ENCODE measurements around the gene PRR11. TPM values are rescaled to one million over a fixed set of nuclear protein-coding genes. Genes with fewer than 3 reads are reported as not detected.
A peak's percentile ranks its signal among the peaks of the same experiment; 100 is the strongest.

Gene PRR11
- total RNA-seq, 1 experiment from 2014 or later: 86.7 TPM

- intact Hi-C loops (cut with micrococcal nuclease): loop anchor here (1.0 kb wide), 1 partner anchor 49 kb away; the partner anchor contains the start of gene TRIM37
- Histone ChIP-seq H2AFZ (ENCODE audit: low read depth, low read length, poor library complexity, severe bottlenecking) (peak within 1 kb of the TSS; percentile 27), H3K27ac (ENCODE audit: low read depth, low read length) (peak within 1 kb of the TSS; percentile 90), H3K79me2 (ENCODE audit: insufficient read depth, low read length) (peaks cover 89% of the 10 kb centered on the region), H3K9ac (ENCODE audit: low read length) (peak within 1 kb of the TSS; percentile 94), H3K9me3 (ENCODE audit: control insufficient read depth in 1 of 2, insufficient read depth in 1 of 2, low read depth in 1 of 2, low read length in 2 of 2) (no peaks in the 10 kb centered on the region), H4K20me1 (ENCODE audit: insufficient read depth) (no peaks in the 10 kb centered on the region), H3K4me1 (ENCODE audit: control insufficient read depth in 1 of 2, insufficient read depth in 2 of 2, low read length in 2 of 2) (peaks cover 31 to 46% of the 10 kb centered on the region in 2 experiments), H3K27me3 (ENCODE audit: insufficient read depth, low read length) (no peaks in the 10 kb centered on the region), H3K4me2 (ENCODE audit: low read length) (peak within 1 kb of the TSS; percentile 86), H3K4me3 (replicated peaks in 1 of 2; ENCODE audit: low read depth in 1 of 2, low read length in 2 of 2) (peak within 1 kb of the TSS; percentile 71 to 80), H3K9me2 (ENCODE audit: insufficient read depth) (no peaks in the 10 kb centered on the region), H3K36me3 (ENCODE audit: control insufficient read depth in 1 of 2, insufficient read depth in 2 of 2, low read length in 2 of 2) (no peaks in the 10 kb centered on the region)
- no TSS peak for BruUV-seq (replicated peaks)
- ChIA-PET RAD21 (ENCODE audit: low non-redundant PET in 1 of 2, low total read pairs in 2 of 2, uncharacterized antibody in 2 of 2, unreplicated experiment in 2 of 2) (interaction anchor here in 1 of 2 experiments (1.3 kb wide), 1 partner anchor 48 kb away, joined by 4 read pairs; the partner anchor contains the start of gene TRIM37), POLR2A (interaction anchor here (0.6 to 1.8 kb wide), 8 partner anchors 9 to 524 kb away, joined by 3 to 11 read pairs (median 4); partner anchors contain the start of genes GDPD1 and SMG8), CTCF (interaction anchor here (0.8 kb wide), 4 partner anchors 10 to 636 kb away, joined by 3 to 5 read pairs (median 4); no protein-coding TSS in a partner anchor)
- DNase-seq (ENCODE audit: low read depth, low spot score): no peak
- TF ChIP-seq YY1 (IDR thresholded peaks at IDR 0.05; ENCODE audit: extremely low read depth, insufficient replicate concordance, low read depth, low read length) (peak; percentile 90), REST (IDR thresholded peaks at IDR 0.05; ENCODE audit: low read depth) (no peak), POLR2A (IDR thresholded peaks at IDR 0.05; ENCODE audit: borderline replicate concordance, extremely low read depth, insufficient read depth, insufficient read length) (peak; percentile 62), ZBTB33 (IDR thresholded peaks at IDR 0.05; ENCODE audit: extremely low read depth, insufficient replicate concordance, low read length) (peak; percentile 12), SP1 (IDR thresholded peaks at IDR 0.05; ENCODE audit: low read depth) (peak; percentile 100), ZNF274 (IDR thresholded peaks at IDR 0.05; ENCODE audit: low read depth, low read length) (no peak), RAD21 (IDR thresholded peaks at IDR 0.05; ENCODE audit: low read depth) (no peak), MAX (IDR thresholded peaks at IDR 0.05) (peak; percentile 78), TCF7L2 (IDR thresholded peaks at IDR 0.05; ENCODE audit: borderline replicate concordance, extremely low read depth, insufficient read depth, insufficient read length) (peak; percentile 98), POLR2AphosphoS5 (IDR thresholded peaks at IDR 0.05; ENCODE audit: low read depth, low read length) (peak; percentile 46), SIN3A (IDR thresholded peaks at IDR 0.05; ENCODE audit: low read depth) (peak; percentile 88), CBX3 (IDR thresholded peaks at IDR 0.05; ENCODE audit: low read depth) (no peak)
- ATAC-seq: peak; percentile 84
Measured at GRCh38 chr17:59154721-59155438, 666 bp upstream of the PRR11 start, which contains the start of gene SKA2. TSS of gene SKA2 (minus strand) at chr17:59155186. CDS start at chr17:59155163, 23 bp downstream.
